B cell (primary cell): ENCODE measurements around the gene TRPV2. TPM values are rescaled to one million over a fixed set of nuclear protein-coding genes. Genes with fewer than 3 reads are reported as not detected.

Experiments
- ATAC-seq: fragments of 200-7000 bp; cut with Tn5 transposase; one replicate; pipeline ENCODE4 v1.10.0; 2021; ENCODE audit warnings: low read depth, mild to moderate bottlenecking, moderate number of reproducible peaks, moderate library complexity
- CTCF ChIA-PET: fragments of 350-600 bp; sonication (Branson Sonifier 250); formaldehyde crosslinking; loops from one replicate; lab custom pipeline; 2021; ENCODE audit warnings: antibody characterized with exemption, inconsistent platforms; lab: Charles Lee
- POLR2A ChIA-PET: fragments of 350-600 bp; sonication (Branson Sonifier 250); formaldehyde crosslinking; loops from one replicate; lab custom pipeline; 2021; ENCODE audit warnings: antibody characterized with exemption; lab: Charles Lee
- DNase-seq: peaks from one replicate; pipeline ENCODE4 v3.0.0; 2013
- H2AFZ ChIP-seq: 2 replicates; pipeline ENCODE4 v1.6.1; 2012; ENCODE audit warnings: mild to moderate bottlenecking, low read depth, low read length; ENCODE audit not compliant: insufficient read depth, poor library complexity, severe bottlenecking
- H3K27ac ChIP-seq, 2 donors: 1 replicate in 1 of 2; 2 replicates in 1 of 2; pipeline ENCODE4 v1.5.1; 2012 to 2013; ENCODE audit warnings: low read length in 2 of 2, mild to moderate bottlenecking in 2 of 2, moderate library complexity in 1 of 2
- H3K27me3 ChIP-seq, 4 experiments: fragments of 200-600 bp in 1 of 4; sonication (generic) in 1 of 4; replicated peaks in 1 of 4; 1 replicate in 2 of 4; 2 replicates in 2 of 4; pipeline versions ENCODE4 v1.6.1 to v1.7.0; 2013 to 2016; ENCODE audit warnings: low read length in 3 of 4, mild to moderate bottlenecking in 2 of 4, mixed read lengths in 1 of 4, moderate library complexity in 1 of 4; ENCODE audit not compliant: insufficient read depth in 4 of 4, control insufficient read depth in 3 of 4; ENCODE audit errors: control extremely low read depth in 1 of 4
- H3K36me3 ChIP-seq, 2 experiments: replicated peaks in 1 of 2; 1 replicate in 1 of 2; 2 replicates in 1 of 2; pipeline versions ENCODE4 v1.6.1 to v1.7.1; 2013; ENCODE audit warnings: low read length in 1 of 2; ENCODE audit not compliant: insufficient read depth in 2 of 2, control insufficient read depth in 1 of 2; ENCODE audit errors: control extremely low read depth in 1 of 2, extremely low read depth in 1 of 2
- H3K4me1 ChIP-seq, 2 donors: fragments of 200-600 bp in 1 of 2; sonication (generic) in 1 of 2; 1 replicate in 1 of 2; 2 replicates in 1 of 2; pipeline versions ENCODE4 v1.5.1 to v1.6.1; 2013 to 2017; ENCODE audit warnings: low read length in 2 of 2; ENCODE audit not compliant: control insufficient read depth in 2 of 2, insufficient read depth in 2 of 2
- H3K4me2 ChIP-seq: replicated peaks from 2 replicates; pipeline ENCODE3; 2012; ENCODE audit warnings: mild to moderate bottlenecking, low read depth, low read length; ENCODE audit not compliant: poor library complexity, severe bottlenecking
- H3K4me3 ChIP-seq, 5 experiments: fragments of 200-600 bp in 1 of 5; sonication (generic) in 1 of 5; 1 replicate in 3 of 5; 2 replicates in 2 of 5; pipeline versions ENCODE4 v1.5.1 to v1.7.0; 2011 to 2016; ENCODE audit warnings: low read length in 4 of 5, mild to moderate bottlenecking in 4 of 5, low read depth in 2 of 5, control low read depth in 1 of 5, moderate library complexity in 1 of 5; ENCODE audit not compliant: insufficient read depth in 1 of 5; ENCODE audit errors: control extremely low read depth in 1 of 5, extremely low read depth in 1 of 5
- H3K79me2 ChIP-seq: fragments of 200-600 bp; sonication (generic); one replicate; pipeline ENCODE4 v1.6.0; 2016; ENCODE audit warnings: low read length; ENCODE audit not compliant: control insufficient read depth, insufficient read depth
- H3K9ac ChIP-seq: fragments of 200-600 bp; sonication (generic); 2 replicates; pipeline ENCODE4 v1.6.1; 2017; ENCODE audit warnings: mild to moderate bottlenecking, low read length, moderate library complexity
- H3K9me3 ChIP-seq, 3 donors: one replicate each; pipeline versions ENCODE4 v1.6.1 to v1.7.1; 2013; ENCODE audit warnings: low read length in 2 of 3; ENCODE audit not compliant: control insufficient read depth in 2 of 3, insufficient read depth in 1 of 3; ENCODE audit errors: control extremely low read depth in 1 of 3
- H4K20me1 ChIP-seq: 2 replicates; pipeline ENCODE4 v1.6.0; 2012; ENCODE audit warnings: mild to moderate bottlenecking, low read length; ENCODE audit not compliant: insufficient read depth, control insufficient read depth, poor library complexity, severe bottlenecking
- H3K27ac Mint-ChIP-seq: one replicate; pipeline ENCODE4 v1.8.0; 2021; ENCODE audit warnings: mixed read lengths
- H3K27me3 Mint-ChIP-seq: one replicate; pipeline ENCODE4 v1.8.0; 2021; ENCODE audit warnings: mixed read lengths
- H3K4me1 Mint-ChIP-seq: one replicate; pipeline ENCODE4 v1.8.0; 2021; ENCODE audit warnings: mixed read lengths
- H3K4me3 Mint-ChIP-seq: one replicate; pipeline ENCODE4 v1.8.0; 2021; ENCODE audit warnings: mixed read lengths
- H3K9me3 Mint-ChIP-seq: one replicate; pipeline ENCODE4 v1.8.0; 2022; ENCODE audit warnings: mixed read lengths; ENCODE audit not compliant: insufficient read depth
- CTCF ChIP-seq: fragments of 200-600 bp; IDR thresholded peaks from one replicate; pipeline ENCODE4 v1.8.0; 2022; ENCODE audit warnings: antibody characterized with exemption, mild to moderate bottlenecking
- EZH2 ChIP-seq: IDR thresholded peaks from 2 replicates; pipeline ENCODE4 v1.6.1; 2012; ENCODE audit warnings: borderline replicate concordance, low read depth, mild to moderate bottlenecking, moderate library complexity, low read length; ENCODE audit not compliant: insufficient read depth, poor library complexity, severe bottlenecking
- WGBS: methylation state at CpG from one replicate; pipeline ENCODE4 v1.1.5; 2013; ENCODE audit warnings: missing lambda C conversion rate; ENCODE audit not compliant: insufficient coverage; 5-methylcytosine and 5-hydroxymethylcytosine counted together
- intact Hi-C: fragments of 100-400 bp; cut with micrococcal nuclease; formaldehyde crosslinking; loops from one replicate; pipeline ENCODE4 v1.10.0; 2022
- polyA plus RNA-seq: library from polyadenylated mRNA; depleted of rRNA; stranded (reverse); fragments of >200 nt; gene quantifications from 2 replicates; pipeline ENCODE4 v1.2.3, GENCODE V29; 2012
- total RNA-seq, 2 donors: library from RNA; stranded (reverse); fragments of 120-200 nt in 1 of 2; gene quantifications; 1 replicate in 1 of 2; 2 replicates in 1 of 2; pipeline versions ENCODE4 v1.2.3 to v1.2.4, GENCODE V29; 2013 to 2022

Gene TRPV2
- total and polyA plus RNA-seq, 2 donors (not counting 1 experiment from before 2014, with no cell fraction given): 58.6 to 89.0 TPM

GRCh38 chr17:16371742-16372141, 43.6 kb upstream of the TRPV2 start:
- POLR2A ChIA-PET: no interaction called here
- no peaks in the 10 kb centered on the region for H3K4me1 Mint-ChIP-seq
- CTCF ChIA-PET: interaction anchor here (0.6 to 4.8 kb wide), 2 partner anchors 7 to 56 kb away, joined by 3 to 24 read pairs; no protein-coding TSS in a partner anchor
- ATAC-seq (no peak), DNase-seq (no peak)
- WGBS: 83% methylated on average over 1 of the region's 5 CpGs
- no peaks in the 10 kb centered on the region for H3K27me3 ChIP-seq
- H3K27ac Mint-ChIP-seq: no peak overlapping the region
- no peaks in the 10 kb centered on the region for H4K20me1 ChIP-seq
- no peaks in the 10 kb centered on the region for H3K36me3 ChIP-seq
- no peaks in the 10 kb centered on the region for H3K79me2 ChIP-seq
- H3K27me3 Mint-ChIP-seq: no peaks in the 10 kb centered on the region
- H3K4me1 ChIP-seq: no peaks in the 10 kb centered on the region
- intact Hi-C loops: no loop called here
- no peak for TF ChIP-seq CTCF
- no peak for TF ChIP-seq EZH2
- no peak overlapping the region for H2AFZ ChIP-seq
- no peaks in the 10 kb centered on the region for H3K9me3 ChIP-seq
- H3K9ac ChIP-seq: no peak overlapping the region
- H3K9me3 Mint-ChIP-seq: no peaks in the 10 kb centered on the region
- no peak overlapping the region for H3K4me3 Mint-ChIP-seq
- H3K27ac ChIP-seq: no peak overlapping the region
- no peak overlapping the region for H3K4me2 ChIP-seq
- H3K4me3 ChIP-seq: no peak overlapping the region

GRCh38 chr17:16374146-16374938, 41.0 kb upstream of the TRPV2 start:
- Histone ChIP-seq H3K27ac (no peak overlapping the region), H3K36me3 (no peaks in the 10 kb centered on the region), H3K79me2 (no peaks in the 10 kb centered on the region), H3K4me2 (no peak overlapping the region), H3K4me3 (no peak overlapping the region), H4K20me1 (no peaks in the 10 kb centered on the region), H3K27me3 (no peaks in the 10 kb centered on the region), H2AFZ (no peak overlapping the region), H3K4me1 (no peaks in the 10 kb centered on the region), H3K9ac (no peak overlapping the region), H3K9me3 (no peaks in the 10 kb centered on the region)
- no peak for TF ChIP-seq CTCF
- no peak for TF ChIP-seq EZH2
- Mint-ChIP-seq H3K4me1 (no peaks in the 10 kb centered on the region), H3K27ac (no peak overlapping the region), H3K4me3 (no peak overlapping the region), H3K27me3 (no peaks in the 10 kb centered on the region), H3K9me3 (no peaks in the 10 kb centered on the region)
- no peak for ATAC-seq
- DNase-seq: no peak
- 97% methylated on average over 8 of the region's 16 CpGs for WGBS
- ChIA-PET CTCF (interaction anchor here (4.8 kb wide), 1 partner anchor 10 kb away, joined by 24 read pairs; no protein-coding TSS in a partner anchor), POLR2A (interaction anchor here (1.1 kb wide), 1 partner anchor 10 kb away, joined by 3 read pairs; no protein-coding TSS in a partner anchor)
- intact Hi-C loops: no loop called here
